ENCODE results near the gene SSBP4.
A peak's percentile ranks its signal among the peaks of the same experiment; 100 is the strongest.

SSBP4 gene

DNA sequence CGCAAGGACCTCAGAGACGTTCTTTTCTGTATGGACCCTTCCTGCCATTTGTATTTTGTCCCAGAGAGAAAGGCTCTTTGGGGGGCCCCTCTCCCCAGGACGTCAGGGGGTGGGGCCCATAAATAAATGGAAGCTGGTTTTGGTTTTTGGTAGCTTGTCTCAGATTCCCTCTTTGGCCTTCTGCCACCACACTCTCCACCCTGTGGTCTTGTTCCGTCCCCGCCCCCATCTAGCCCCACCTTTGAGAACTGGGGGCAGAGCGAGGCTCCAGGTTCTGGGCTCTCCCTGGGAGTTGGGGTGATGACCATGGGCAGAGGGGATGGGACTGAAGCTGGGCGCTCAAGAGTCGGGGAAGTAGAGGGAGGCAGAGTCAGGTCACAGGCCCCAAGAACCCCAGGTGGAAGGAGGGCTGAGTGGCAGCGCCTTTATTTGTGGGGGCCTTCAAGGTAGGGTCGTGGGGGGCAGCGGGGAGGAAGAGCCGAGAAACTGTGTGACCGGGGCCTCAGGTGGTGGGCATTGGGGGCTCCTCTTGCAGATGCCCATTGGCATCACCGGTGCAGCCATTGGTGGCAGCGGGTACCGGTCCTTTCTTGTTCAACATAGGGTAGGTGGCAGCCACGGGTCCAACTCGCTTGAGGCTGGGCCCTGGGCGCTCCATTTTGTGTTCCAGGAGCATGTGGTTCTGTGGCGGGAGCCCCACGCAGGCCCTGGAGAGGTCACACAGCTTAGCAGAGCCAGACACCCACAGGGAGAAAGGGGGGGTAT lies 15.4 kb downstream of the SSBP4 start:
- no peak for DNase-seq

DNA sequence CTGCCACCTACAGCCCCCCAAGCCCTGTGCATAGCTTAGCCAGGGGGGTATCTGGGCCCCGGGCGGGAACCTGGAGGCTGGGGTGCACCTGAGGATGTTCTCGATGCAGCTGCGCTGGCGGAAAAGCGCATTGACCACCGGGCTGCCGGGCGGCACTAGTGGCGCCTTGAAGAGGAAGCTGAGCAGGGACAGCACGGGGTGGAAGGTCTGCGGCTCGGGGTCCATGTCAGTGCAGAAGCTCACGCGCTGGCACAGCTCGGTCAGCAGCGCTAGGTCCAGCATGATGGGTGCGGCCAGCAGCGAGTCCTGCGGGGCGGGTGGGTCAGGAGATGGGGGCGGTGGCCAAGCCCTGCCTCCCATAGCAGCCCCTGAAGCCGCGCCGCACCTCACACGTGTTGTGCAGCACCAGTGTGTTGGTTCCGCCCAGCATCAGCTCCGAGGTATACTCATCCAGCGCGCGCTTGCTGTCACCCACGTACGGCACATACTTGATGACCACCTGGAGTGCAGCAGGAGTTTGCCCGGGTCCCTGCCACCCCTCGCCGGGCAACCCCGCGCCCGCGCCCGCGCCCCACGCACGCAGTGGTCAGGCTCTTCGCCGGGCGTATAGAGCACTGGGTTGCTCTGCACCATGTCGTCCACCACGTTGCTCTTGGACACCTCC lies 16.1 kb downstream of the SSBP4 start:
- DNase-seq = no peak

DNA sequence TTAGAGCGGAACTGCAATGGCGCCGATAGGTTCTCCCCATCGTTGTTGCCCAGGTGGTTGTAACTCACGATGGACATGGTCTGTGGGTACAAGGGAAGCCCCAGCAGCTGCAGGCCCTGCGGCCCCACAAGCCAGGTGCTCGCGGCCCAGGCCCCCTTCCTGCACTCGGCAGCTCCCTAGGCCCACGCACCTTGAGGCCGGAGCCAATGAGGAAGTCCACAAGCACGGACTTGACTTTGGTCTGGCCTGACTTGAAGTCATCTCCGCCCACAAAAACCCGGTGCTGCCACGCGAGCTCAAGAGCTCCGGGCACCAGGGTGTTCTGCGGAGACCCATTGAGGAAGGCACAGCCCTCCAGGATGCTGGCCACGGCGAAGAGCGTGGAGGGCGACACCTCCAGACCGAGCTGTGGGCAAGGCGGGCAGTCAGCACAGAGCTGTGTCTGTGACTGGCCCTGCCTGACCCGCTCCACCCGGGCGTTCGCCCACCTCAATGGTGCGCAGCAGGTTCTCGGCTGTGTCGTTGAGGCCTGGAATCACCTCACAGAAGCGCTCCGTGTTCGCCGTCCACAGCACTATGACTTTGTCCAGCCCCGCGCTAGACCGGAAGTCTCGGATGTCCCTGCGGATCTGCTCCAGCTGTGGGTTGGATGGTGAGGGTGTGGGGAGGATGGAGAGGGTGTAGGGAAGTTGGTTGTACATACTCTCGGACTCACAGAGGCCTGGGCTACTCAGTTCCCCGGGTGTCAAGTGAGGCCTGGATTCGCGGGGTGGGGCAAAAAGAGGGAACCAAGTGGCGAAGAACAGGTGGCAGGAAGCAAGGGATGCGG lies 16.9 kb downstream of the SSBP4 start:
- DNase-seq = no peak

DNA sequence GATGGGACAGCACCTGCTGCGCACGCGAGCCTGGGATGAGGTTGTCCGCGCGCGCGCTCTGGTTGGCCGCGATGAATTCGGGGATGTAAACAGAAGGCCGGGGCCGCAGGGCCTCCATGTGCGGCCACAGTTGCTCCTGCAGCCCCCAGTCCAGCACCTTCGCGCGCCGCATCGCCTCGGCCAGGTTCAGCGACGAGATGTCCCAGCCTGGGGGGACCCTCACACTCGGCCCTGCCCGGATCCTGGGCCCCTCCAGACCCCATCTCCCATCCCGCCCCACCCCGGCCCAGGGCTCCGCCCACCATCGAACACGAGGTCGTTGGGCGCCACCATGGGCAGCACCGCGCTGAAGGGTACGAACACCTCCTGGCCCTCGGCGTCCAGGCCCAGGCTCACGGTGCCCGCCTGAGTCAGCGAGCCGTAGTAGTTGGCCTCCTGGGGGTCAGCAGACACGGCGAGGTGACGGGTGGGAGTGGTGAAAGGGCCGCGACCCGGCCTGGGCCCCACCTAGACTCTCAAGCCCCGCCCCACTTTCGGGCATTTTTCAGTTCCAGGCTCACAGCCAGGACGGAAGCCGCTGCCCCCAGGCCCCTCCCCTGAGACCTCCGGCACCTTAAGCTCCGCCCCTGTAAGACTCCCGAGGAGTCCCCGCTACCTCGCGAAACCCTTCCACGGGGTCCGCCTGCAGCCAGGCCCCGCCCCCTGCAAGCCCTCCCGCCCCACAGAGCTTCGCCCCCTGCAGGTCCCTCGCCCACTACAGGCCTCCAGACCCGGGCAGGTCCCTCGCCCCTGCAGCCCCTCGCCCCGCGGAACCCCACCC lies 17.7 kb downstream of the SSBP4 start:
- peak; percentile 82 for DNase-seq

DNA sequence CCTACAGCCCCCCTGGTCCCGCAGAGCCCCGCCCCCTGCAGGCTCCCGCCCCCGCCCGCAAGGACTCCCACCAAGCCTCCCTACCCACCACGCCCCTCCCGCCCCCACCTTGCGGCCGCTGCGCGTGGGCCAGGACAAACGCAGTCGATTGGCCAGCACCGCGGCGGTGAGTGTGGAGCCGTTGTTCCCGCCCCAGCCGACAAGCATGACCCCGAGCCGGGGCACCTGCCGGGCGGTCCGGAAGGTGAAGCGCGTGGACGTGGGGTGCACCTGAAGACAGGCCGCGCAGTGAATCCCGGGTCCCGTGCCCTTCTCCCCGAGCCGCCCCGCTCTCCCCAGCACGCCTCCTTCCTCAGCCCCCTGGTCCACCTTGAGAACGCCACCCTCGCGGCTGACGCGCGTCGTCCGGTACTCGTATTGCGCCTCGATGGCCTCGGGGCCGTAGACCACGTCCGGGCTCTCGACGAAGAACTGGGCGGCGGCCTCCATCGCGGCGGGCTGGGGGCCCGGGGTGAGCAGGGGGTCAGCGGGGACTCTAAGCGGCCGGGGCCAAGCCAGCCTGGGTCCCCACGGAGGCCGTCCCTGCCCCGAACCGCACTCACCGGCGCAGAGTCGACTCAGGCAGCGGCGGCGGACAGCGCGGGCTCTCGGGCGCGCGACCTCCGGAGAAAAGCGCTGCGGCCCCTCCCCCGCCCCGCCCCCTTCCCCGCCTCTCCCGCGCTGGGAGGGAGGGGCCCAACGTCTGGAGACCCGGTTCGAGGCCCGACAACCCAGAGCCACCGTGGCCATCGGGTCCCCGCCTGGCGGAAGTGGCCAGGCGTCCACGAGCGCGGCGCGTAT lies 18.5 kb downstream of the SSBP4 start, which contains the start of gene ISYNA1:
Gene ISYNA1 (minus strand): TSS at position 643 of the 840 bp plus-strand sequence. CDS start 154 bp downstream, at position 489.
- peak; percentile 74 for DNase-seq

DNA sequence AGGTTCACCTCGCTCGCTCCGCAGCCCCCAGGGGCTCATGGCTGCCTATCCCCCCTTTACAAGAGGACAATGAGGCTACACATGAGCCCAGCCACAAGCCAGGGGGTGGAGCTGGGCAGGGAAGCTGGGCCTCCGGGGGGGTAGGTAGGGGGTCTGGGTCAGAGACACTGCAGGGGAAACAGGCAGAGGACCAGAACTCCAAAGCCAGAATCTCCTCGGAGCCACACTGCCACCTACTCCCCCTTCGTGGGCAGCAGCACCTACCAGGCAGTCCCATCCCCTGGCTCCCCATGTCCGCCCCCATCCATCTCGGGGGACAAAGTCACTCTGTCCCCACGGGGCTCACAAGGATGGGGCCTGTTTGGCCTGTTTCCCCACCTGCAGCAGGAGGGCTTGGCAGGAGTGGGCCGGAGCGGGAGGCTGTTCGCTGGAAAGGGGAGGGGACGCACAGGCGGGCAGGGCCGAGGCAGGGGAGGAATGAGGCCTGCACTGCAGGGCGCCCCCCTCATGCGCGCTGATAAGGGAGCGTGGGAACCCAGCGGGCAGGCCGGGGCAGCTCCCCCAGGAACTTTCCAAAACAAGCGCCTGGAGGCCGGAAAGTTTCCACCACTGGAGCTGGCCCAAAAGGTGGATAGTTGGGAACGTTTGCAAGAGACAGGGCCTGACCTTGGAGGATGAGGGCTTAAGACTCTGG lies 19.3 kb downstream of the SSBP4 start:
- no peak for DNase-seq

DNA sequence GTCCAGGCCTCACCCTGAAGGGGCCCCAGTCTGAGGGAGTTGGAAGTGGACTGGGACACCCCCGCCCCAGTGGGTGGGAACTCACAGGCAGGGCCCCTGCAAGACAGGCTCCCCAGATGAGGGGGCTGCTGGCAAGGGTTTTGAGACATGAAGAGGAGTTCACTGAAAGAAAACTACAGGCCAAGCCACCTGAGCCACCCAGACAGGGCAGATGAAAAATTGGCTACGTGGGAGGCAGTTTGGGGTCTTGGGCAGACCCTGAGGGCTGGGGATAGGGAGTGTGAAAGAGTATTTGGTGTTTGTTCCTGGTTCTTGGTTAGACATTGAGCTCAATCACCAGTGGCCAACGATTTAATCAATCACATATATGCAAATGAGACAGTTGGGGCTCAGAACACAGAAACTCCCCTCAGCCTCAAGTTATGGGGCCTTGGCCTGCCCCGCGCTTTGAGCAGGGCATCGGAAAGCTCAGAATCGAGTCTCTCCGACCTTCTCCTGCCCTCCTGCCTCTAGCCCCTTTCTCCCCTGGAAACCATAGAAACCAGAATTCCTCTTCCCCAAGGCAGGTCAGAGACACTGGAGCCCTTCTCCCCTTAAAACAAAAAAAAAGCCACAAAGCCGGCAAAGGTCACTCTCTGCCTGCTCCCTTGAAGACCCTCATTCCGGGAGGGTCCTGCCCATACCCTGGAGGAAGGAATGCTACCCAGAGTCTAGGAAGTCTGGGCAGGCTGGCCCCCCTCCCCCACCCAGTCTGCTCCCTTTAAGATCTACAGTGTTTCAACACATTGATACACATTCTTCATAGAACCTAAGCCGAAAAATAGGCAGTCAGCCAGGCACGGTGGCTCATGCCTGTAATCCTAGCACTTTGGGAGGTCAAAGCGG lies 20.1 kb downstream of the SSBP4 start:
- no peak for DNase-seq

DNA sequence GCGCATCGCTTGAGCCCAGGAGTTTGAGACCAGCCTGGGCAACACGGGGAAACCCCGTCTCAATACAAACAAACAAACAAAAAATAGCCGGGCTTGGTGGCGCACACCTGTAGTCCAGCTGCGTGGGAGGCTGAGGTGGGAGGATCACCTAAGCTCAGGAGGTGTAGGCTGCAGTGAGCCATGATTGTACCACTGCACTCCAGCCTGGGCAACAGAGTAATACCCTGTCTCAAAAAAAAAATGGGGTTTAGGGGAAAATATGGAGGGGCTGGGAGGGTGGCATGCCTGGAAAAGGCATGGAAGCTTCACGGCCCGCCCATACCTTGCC lies 20.7 kb downstream of the SSBP4 start:
- no peak for DNase-seq

DNA sequence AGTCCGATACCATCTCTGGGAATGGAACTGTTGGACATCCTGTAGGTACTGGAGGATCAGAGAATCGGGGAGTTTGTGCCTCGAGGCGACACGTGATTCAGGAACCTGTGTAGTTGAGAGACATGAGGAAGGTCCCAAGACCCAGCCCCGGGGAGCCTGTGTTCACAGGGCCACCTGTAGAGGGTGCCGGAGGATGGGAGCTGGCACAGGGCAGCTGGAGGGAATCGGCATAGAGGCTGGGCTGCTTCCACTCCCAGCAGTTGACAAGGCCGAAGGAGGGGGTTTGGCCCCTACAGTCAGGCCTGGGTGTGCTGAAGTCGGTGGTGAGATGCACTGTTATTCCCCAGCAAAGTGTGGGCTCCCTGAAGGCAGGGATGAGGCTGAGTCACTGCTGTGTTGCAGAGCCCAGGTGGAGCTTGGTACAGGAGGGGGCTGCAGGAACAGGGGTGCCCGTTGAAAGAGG lies 21.2 kb downstream of the SSBP4 start:
- DNase-seq = no peak

DNA sequence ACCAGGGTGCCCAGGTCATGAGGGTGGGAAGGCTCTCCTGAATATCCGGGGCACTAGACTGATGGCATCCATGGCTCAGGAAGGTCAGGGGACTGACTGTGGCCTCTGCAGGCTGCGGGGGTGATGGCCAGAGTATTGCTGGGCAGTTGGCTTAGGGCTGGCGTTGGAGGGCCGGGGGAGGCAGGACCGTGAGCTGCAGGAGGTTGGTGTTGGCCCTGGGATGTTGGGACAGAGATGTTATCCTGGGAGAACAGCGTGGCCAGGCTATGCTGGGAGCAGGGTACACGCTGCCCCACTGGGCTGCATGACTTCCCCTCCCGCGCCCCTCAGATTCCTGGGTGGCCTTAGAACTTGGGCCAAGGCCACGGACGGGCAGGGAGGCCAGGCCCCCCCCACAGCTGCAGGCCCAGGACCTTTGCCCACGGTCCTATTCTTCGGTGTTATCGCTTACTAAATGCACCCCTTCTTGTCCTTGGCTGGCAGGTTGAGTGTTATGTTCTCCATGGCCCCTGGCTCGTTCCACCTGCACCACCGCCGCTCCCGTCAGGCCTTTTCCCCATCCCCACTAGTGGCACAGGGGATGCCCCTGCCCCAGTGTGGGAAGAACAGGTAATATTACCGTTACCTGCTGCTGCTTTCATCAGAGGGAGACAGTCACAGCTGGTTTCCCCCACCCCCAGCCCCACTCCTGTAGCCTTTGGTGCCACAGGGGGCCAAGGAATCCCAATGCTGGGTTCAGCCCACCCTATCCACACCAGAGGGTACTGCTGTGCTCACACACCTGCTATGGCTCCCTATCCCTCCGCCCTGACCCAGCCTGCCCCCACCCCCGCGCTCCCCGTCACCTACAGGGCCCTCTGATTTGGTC lies 22.0 kb downstream of the SSBP4 start:
- DNase-seq = no peak

DNA sequence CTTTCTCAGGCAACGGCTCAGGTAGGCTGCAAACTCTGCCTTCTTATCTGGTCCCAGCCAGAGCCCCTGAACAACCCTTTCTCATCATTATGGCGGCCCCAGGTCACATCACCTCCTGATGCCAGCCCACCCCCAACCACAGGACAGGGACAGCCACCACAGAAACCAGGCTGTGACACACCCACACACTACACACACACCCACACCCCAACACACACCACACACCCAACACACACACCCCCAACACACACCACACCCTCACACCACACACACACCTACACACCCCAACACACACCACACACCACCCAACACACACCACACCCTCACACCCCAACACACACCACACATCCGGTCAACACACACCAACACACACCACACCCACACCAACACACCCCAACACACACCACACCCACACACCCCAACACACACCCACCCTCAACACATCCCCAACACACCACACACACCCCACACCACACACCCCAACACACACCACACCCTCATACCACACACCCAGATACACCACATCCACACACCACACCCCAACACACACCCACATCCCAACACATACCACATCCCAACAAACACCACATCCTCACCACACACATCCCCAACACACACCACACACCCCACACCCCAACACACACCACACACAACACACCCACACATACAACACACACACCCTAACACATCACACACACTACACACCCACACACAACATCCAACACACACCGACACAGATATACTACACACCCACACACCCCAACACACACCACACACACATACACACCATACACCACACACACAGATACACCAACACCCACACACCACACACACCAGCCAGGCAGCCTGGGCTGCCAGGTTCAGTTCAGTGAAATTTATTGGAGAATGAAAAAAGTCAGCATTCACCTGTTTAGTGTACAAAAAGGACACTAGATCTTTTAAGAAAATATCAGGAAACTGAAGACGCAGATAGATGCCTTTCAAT lies 22.9 kb downstream of the SSBP4 start:
- no peak for DNase-seq

DNA sequence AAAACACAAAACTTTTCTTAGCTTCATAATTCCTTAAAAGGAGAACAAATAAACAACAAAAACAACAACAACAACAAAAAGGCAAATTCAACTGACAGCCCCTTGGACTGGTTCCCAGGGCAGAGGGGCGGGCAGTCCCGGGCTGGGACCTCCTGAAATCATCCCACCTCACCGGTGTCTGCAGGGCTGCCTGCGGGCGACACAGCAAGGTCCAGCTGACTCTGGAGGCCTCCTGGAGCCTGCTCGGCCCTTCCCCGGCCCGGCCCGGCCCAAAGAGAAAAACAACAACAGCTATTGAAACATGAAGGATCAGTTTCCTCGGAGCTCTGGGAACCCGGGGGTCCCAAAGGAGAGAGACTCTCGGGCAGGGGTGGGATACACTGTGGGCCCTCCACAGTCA lies 23.7 kb downstream of the SSBP4 start:
- DNase-seq = no peak

DNA sequence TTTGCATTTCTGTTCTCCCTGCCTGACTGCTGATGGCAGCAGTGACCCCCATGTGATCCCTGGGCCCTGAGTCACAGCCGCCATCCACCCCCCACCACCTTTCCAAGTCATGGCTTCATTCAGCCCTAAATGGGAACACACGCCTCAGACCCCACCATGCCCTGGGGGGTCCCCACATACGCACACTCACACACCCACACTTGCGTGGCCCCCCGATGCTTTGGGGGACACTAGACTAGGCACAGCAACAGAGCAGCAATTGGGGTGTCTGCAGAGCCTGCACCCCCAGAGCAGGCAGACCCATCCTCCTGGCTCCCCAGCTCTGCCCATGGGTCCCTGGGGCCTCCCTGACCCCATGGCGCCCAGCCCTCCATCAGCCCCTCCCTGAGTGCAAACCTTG lies 24.2 kb downstream of the SSBP4 start:
- no peak for DNase-seq

DNA sequence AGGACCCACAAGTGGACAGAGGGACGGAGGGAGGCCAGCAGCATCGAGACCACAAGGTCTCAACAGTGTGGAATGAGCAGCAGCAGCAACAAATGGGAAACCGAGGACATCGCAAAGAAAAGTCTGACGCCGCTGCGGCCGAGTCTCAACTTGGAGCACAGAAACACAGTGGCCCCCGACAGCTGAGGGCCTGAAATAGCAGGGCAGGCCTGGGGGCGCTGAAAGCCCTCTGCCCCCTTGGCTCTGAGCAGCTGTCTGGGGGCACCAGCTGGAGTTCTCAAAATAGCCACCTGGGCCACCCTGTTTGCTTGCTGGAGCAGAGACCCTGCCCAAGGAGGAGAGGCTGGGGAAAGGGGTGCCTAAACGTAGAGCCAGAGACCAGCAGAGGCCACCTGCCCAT lies 24.6 kb downstream of the SSBP4 start:
- DNase-seq = no peak

DNA sequence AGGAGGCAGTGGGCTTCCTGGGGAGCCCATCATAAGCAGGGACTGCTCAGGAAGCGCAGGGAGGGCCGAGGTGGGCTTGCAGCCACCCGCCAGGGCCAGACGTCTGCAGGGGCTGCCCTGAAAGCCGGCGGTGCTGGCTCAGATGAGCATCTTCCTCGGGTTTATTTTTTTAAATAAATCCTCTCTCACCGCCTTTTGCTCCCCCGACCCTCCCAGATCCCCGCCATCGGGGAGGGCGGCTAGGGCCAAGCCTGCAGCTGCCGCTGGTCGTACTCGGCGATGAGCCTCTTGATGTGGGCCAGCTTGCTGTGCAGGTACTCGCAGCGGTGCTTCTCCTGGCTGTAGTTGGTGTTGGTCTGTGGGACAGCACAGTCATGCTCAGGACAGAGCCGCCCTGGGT lies 25.3 kb downstream of the SSBP4 start:
- no peak for DNase-seq

DNA sequence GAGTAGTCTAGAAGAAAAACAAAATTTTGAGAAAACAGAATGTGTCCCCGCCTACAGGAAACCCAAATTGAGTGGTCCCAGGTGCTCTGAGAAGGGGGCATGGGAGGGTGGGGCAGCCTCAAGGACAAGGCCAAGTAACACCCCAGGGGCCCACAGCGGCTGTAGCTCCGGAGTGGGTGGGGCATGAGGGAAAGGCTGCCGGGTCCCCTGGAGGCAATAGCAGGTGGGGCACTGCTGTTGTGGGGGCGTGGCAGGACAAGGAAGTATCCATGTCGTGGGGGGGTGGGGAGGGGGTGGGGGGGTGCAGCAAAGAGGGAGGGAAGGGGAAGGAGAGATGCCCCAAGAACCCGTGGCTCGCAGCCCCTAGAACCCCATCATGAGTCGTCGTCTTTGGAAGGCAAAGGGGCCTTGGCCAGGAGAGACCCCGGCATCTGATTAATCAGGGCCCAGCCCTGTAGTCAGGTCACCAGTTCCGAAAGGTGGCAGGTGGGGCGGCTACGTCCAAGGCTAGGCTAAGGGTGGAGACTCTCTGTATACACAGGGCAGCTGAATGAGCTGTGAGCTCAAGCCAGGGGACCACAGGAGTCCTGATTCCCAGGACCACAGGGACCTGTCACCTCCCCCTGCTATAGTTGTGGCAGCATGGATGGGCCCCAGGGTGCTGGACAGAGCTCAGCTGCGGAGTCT lies 26.2 kb downstream of the SSBP4 start:
- no peak for DNase-seq

Measured in effector CD8-positive, alpha-beta T cell (primary cell).